ENCODE measurements around the gene SOHLH1.

Gene SOHLH1

GRCh38 chr9:135724186-135724787, 25.0 kb upstream of the SOHLH1 start:
- Histone ChIP-seq H3K27me3 (ENCODE audit: insufficient read depth, low read length) (no peaks in the 10 kb centered on the region), H3K79me2 (ENCODE audit: insufficient read depth, low read length) (no peaks in the 10 kb centered on the region), H4K20me1 (ENCODE audit: insufficient read depth, low read length) (no peaks in the 10 kb centered on the region)

GRCh38 chr9:135722365-135722764, 23.1 kb upstream of the SOHLH1 start:
- no peaks in the 10 kb centered on the region for H3K27me3 ChIP-seq (ENCODE audit: insufficient read depth, low read length)
- no peak overlapping the region for H3K4me2 ChIP-seq (ENCODE audit: low read length)
- TF ChIP-seq EZH2 (IDR thresholded peaks at IDR 0.05; ENCODE audit: borderline replicate concordance, low read length) (no peak), CTCF (IDR thresholded peaks at IDR 0.05; ENCODE audit: low read length) (no peak)
- no peak overlapping the region for H3K4me3 ChIP-seq (ENCODE audit: low read depth, low read length, poor library complexity, severe bottlenecking)
- H3F3A ChIP-seq (ENCODE audit: insufficient read depth, low read length) = no peaks in the 10 kb centered on the region
- H3K9me3 ChIP-seq (ENCODE audit: low read length) = no peaks in the 10 kb centered on the region
- no peaks in the 10 kb centered on the region for H3K4me1 ChIP-seq (ENCODE audit: insufficient read depth, low read length, severe bottlenecking)
- H3K79me2 ChIP-seq (ENCODE audit: insufficient read depth, low read length) = no peaks in the 10 kb centered on the region
- H3K9ac ChIP-seq (ENCODE audit: low read length) = no peak overlapping the region
- no peak overlapping the region for H2AFZ ChIP-seq (ENCODE audit: low read length)
- no peak overlapping the region for H3K27ac ChIP-seq (ENCODE audit: low read depth, low read length, poor library complexity, severe bottlenecking)
- H4K20me1 ChIP-seq (ENCODE audit: insufficient read depth, low read length) = no peaks in the 10 kb centered on the region
- no peaks in the 10 kb centered on the region for H3K9me2 ChIP-seq (ENCODE audit: low read depth, low read length)
- no peaks in the 10 kb centered on the region for H3K36me3 ChIP-seq (ENCODE audit: insufficient read depth, low read length)

More at GRCh38 chr9:135724186-135724787, 25.0 kb upstream of the SOHLH1 start:
- no peaks in the 10 kb centered on the region for H3K4me1 ChIP-seq (ENCODE audit: insufficient read depth, low read length, severe bottlenecking)
- no peak overlapping the region for H3K9ac ChIP-seq (ENCODE audit: low read length)
- no peaks in the 10 kb centered on the region for H3K9me2 ChIP-seq (ENCODE audit: low read depth, low read length)
- TF ChIP-seq CTCF (IDR thresholded peaks at IDR 0.05; ENCODE audit: low read length) = no peak
- no peak for TF ChIP-seq EZH2 (IDR thresholded peaks at IDR 0.05; ENCODE audit: borderline replicate concordance, low read length)
- H3K4me3 ChIP-seq (ENCODE audit: low read depth, low read length, poor library complexity, severe bottlenecking) = no peak overlapping the region
- H3K9me3 ChIP-seq (ENCODE audit: low read length) = no peaks in the 10 kb centered on the region
- no peaks in the 10 kb centered on the region for H3K36me3 ChIP-seq (ENCODE audit: insufficient read depth, low read length)
- no peak overlapping the region for H3K4me2 ChIP-seq (ENCODE audit: low read length)
- no peak overlapping the region for H3K27ac ChIP-seq (ENCODE audit: low read depth, low read length, poor library complexity, severe bottlenecking)
- no peaks in the 10 kb centered on the region for H3F3A ChIP-seq (ENCODE audit: insufficient read depth, low read length)
- H2AFZ ChIP-seq (ENCODE audit: low read length) = no peak overlapping the region

- Histone ChIP-seq H3K9me2 (ENCODE audit: low read depth, low read length) (no peaks in the 10 kb centered on the region), H3K4me1 (ENCODE audit: insufficient read depth, low read length, severe bottlenecking) (no peaks in the 10 kb centered on the region), H3K4me2 (ENCODE audit: low read length) (no peak overlapping the region), H3F3A (ENCODE audit: insufficient read depth, low read length) (no peaks in the 10 kb centered on the region), H3K4me3 (ENCODE audit: low read depth, low read length, poor library complexity, severe bottlenecking) (no peak overlapping the region), H2AFZ (ENCODE audit: low read length) (no peak overlapping the region), H3K9me3 (ENCODE audit: low read length) (no peaks in the 10 kb centered on the region), H3K27me3 (ENCODE audit: insufficient read depth, low read length) (no peaks in the 10 kb centered on the region), H3K36me3 (ENCODE audit: insufficient read depth, low read length) (no peaks in the 10 kb centered on the region), H3K79me2 (ENCODE audit: insufficient read depth, low read length) (no peaks in the 10 kb centered on the region), H3K9ac (ENCODE audit: low read length) (no peak overlapping the region), H3K27ac (ENCODE audit: low read depth, low read length, poor library complexity, severe bottlenecking) (no peak overlapping the region), H4K20me1 (ENCODE audit: insufficient read depth, low read length) (no peaks in the 10 kb centered on the region)
- TF ChIP-seq CTCF (IDR thresholded peaks at IDR 0.05; ENCODE audit: low read length) = no peak
- TF ChIP-seq EZH2 (IDR thresholded peaks at IDR 0.05; ENCODE audit: borderline replicate concordance, low read length) = no peak
Observed at GRCh38 chr9:135719472-135719871, 20.2 kb upstream of the SOHLH1 start.

Measured in OCI-LY1 (cell line).